A673 (cell line): ENCODE results near the gene LRP11.

ENCODE experiments used
- EZH2 ChIP-seq: fragments of 200-600 bp; sonication (generic); IDR thresholded peaks from 2 replicates; pipeline ENCODE4 v1.6.1; 2017; ENCODE audit warnings: borderline replicate concordance, low read depth, mild to moderate bottlenecking, mixed read lengths, antibody characterized with exemption, low read length; ENCODE audit not compliant: poor library complexity, severe bottlenecking
- TF ChIP-seq, protein P1 (sequence below): fragments of 300-800, 200-600 bp; sonication (generic); conservative IDR thresholded peaks from 2 replicates; pipeline ENCODE4 v1.5.1; 2017; ENCODE audit warnings: low read depth, mild to moderate bottlenecking, antibody characterized with exemption, low read length, moderate library complexity, mixed read lengths

DNA sequence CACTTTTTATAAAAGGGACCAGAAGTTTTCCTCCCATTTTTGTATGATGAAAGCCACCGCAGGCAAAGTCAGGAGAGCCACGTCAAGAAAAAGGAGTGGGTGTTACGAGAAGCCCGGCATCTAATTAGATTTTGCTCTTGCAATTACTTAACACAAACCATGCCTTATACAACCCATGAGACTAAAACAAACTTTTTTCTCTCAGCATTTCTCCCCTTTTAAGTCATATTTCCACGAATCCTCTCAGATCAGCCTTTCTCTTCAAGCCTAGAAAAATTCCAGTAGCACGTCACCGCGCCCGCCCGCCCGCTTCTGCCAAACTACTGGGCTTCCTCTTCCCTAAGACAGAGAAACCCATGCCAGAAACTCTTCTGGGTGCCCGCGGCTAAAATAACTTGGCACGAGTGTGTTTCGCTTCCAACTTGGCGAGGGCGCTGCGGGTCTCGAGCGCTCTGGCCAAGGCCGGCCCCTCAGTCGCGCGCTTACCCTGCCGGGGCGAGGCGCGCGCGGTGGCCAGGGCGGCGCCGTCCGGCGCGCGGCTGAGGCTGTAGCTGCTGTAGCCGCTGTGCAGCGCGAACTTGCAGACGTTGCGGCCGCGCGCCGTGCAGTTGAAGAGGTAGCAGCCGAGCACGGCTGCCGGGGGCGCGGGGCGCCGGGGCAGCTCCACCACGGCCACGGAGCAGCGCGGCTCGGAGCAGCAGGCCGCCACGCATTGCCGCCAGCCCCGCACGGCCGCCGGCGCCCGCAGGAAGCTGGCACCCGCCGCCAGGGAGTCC, 1.0 kb downstream of the LRP11 start:
- TF ChIP-seq EZH2: no peak
- TF ChIP-seq, protein P1, sequence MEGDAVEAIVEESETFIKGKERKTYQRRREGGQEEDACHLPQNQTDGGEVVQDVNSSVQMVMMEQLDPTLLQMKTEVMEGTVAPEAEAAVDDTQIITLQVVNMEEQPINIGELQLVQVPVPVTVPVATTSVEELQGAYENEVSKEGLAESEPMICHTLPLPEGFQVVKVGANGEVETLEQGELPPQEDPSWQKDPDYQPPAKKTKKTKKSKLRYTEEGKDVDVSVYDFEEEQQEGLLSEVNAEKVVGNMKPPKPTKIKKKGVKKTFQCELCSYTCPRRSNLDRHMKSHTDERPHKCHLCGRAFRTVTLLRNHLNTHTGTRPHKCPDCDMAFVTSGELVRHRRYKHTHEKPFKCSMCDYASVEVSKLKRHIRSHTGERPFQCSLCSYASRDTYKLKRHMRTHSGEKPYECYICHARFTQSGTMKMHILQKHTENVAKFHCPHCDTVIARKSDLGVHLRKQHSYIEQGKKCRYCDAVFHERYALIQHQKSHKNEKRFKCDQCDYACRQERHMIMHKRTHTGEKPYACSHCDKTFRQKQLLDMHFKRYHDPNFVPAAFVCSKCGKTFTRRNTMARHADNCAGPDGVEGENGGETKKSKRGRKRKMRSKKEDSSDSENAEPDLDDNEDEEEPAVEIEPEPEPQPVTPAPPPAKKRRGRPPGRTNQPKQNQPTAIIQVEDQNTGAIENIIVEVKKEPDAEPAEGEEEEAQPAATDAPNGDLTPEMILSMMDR: no peak
